ENCODE data around the gene AFAP1.

AFAP1 gene, protein sequence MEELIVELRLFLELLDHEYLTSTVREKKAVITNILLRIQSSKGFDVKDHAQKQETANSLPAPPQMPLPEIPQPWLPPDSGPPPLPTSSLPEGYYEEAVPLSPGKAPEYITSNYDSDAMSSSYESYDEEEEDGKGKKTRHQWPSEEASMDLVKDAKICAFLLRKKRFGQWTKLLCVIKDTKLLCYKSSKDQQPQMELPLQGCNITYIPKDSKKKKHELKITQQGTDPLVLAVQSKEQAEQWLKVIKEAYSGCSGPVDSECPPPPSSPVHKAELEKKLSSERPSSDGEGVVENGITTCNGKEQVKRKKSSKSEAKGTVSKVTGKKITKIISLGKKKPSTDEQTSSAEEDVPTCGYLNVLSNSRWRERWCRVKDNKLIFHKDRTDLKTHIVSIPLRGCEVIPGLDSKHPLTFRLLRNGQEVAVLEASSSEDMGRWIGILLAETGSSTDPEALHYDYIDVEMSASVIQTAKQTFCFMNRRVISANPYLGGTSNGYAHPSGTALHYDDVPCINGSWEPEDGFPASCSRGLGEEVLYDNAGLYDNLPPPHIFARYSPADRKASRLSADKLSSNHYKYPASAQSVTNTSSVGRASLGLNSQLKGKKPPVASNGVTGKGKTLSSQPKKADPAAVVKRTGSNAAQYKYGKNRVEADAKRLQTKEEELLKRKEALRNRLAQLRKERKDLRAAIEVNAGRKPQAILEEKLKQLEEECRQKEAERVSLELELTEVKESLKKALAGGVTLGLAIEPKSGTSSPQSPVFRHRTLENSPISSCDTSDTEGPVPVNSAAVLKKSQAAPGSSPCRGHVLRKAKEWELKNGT

DNA sequence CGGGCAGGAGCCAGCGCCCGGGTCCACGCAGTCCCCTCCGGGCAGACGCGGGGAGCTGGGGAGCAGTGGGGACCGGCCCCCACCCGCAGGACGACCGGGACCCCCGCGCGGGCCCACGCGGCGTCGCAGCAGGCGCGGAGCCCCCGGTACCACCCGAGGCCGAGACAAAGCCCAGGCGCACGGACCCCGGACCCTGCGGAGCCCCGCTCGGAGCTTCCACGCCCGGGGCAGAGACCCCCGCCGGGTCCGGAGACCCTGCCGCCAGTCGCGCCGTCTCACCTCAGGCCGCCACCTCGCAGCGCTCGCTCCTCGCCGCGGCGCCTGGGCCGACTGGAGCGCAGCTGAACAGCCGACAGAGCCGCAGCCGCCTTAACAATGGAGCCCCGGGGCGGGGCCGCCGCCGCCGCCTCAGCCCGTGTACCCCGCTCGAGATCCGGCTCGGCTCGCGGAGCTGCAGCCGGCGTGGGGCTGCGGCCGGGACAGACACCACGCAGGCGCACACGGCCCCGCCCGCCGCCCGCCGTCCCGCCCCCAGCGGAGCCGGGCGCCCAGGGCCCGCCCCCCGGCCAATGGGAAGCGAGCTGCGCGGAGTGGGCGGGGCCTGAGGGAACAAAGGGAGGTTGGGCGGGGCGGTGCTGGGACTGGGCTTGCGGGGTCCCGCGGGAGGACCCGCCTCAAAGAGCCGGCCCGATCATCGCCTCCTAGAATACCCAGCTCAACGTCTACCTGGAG is at the start of gene AFAP1:
AFAP1 (minus strand) TSS at position 485 of the 732 bp plus-strand sequence. CDS start 67,783 bp downstream, outside the sequence.
- peak; percentile 87 for DNase-seq (ENCODE audit: low read depth)

DNA sequence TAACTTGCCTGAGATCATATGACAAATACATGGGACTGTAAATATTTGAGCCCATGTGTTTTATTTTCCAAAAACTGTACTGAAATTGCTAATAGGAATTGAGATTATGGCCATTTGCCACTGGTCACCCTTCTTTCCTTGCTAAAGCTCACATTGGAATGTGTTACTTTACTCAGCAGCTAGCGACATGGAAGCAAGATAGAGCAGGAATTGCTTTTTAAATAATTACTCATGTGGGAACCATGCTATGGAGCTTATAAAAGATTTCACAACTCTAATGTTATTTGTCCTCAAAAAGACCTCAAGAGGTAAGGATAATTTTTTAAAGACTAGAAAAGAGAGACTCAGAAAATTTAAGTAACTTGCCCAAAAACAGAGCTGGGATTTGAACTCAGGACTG is 48.8 kb upstream of the AFAP1 start:
- DNase-seq (ENCODE audit: low read depth), result peak; percentile 49

DNA sequence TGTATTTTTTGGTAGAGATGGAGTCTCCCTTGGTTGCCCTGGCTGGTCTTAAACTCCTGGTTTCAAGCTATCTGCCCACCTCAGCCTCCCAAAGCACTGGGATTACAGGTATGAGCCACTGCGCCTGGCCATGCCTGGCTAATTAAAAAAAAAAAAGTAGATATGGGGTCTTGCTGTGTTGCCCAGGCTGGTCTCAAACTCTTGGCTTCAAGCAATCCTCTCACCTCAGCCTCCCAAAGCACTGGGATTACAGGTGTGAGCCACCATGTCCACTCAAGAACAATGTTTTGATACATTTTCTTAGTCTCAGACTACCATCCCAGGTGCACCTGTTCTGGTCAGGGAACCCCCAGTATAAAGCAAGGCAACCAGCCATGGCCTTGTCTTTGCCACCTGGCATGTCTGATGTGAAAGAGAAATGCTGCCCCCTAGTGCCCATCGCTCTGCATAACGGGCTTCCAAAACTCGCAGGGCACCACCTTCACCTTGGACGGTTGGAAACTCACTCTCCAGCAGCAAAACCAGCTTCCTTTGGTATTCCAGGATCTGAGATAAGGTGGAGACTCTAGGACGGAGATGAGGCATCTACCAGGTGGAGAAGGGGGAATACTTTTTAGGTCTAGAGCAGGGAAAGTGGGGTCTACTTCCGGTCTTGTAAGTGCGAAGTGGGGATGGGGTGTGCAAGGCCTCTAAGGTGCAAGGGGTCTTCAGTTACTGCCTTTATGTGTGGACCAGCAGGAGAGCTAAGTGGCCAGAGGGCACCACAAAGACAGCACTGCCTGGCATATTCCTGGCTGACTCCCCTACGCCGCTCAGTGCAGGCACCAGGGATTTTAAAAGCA is 47.7 kb upstream of the AFAP1 start:
- DNase-seq (ENCODE audit: low read depth), result peak; percentile 79

DNA sequence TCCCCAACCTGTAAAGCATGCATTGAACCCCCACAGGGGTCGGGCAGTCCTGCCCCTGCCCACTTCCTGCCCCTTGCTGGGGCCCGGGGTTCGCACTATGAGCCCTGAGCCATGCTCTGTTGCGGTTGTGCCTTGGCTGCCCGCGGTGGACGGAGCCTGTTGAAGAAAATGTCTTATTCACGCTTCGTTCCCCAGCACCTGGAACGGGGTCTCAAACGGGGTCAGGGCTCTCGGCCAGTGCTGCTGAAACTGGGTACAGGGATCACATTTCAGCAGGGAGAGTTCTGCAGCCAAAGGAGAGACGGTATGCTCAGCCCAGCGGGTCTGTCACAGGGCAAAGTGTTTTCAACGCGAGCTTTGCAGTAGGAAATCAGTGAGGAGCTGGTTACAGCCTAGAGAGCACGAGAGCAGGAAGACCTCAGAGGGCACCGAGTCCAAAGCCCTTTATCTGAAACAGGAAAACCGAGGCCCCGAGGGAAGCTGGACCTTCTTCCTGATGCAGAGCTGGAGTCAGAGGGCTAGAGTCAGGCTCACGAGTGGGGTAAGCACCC is 46.3 kb upstream of the AFAP1 start:
- no peak for DNase-seq (ENCODE audit: low read depth)

DNA sequence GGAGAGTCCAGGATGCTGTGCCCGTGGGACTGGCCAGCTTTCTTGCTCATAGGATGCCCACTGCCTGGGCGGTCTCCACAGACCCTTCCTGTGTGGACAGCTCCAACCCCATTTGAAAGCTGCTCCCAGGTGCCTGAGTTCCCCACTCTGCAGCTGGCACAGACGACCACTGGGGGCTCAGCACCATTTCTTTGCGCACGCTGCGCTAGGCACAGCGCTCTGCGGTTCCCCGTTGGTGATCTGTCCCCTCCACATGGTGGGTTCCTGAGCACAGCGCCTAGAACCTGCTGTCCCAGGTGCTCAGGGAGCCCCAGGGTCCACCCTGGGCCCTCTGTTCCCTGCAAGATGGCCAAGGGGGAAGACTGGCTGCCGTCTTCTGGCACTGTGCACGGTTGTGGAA is 45.4 kb upstream of the AFAP1 start:
- DNase-seq (ENCODE audit: low read depth), result no peak

DNA sequence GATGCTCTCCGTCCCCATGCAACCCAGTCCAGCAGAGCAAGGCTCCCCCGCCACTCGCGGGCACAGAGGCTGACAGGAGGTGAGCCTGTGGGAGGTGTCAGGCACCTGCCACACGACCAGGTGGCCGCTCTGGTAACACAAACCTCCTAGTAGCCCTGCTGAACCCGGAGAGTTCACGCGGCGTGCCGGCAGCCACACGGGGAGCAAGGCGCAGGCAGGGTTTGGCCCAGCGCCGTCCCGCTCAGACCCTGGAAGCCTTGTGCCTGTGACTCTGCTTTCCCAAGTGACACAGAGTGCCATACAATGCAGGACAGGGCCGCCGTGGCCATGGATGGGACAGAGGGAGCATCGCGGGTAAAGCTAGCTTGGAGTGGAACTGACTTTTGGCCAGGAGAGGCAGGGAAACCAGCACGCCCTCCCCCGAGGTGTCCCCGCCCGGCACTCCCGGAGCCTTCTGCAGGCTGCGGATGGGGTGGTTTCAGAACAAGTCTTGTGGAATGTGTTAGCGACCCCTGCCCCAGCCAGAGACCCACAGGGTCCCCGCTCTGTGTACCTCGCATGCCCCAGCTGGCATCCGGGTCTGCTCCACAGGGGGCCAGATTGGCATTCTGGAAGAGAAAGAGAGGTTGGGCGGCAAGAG is 44.7 kb upstream of the AFAP1 start:
- DNase-seq (ENCODE audit: low read depth), result no peak

DNA sequence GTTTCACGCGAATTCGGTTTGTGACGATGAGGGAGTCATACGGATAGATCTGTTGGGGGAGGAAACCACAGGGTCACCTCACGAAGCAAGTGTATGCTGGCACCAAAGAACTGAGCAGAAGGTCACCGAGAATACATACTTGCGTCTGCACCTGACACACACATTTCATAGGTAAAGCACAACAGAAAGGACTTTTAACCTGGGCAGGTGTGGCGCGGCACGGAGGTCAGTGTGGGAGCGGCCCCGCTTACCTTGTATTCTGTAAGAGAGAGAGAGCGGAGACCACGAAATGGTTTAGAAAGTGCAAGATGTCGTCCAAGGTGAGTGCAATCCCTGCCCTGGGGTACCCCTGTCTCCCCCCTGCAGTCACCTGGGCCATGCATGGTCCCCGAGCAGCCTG is 43.6 kb upstream of the AFAP1 start:
- no peak for DNase-seq (ENCODE audit: low read depth)

DNA sequence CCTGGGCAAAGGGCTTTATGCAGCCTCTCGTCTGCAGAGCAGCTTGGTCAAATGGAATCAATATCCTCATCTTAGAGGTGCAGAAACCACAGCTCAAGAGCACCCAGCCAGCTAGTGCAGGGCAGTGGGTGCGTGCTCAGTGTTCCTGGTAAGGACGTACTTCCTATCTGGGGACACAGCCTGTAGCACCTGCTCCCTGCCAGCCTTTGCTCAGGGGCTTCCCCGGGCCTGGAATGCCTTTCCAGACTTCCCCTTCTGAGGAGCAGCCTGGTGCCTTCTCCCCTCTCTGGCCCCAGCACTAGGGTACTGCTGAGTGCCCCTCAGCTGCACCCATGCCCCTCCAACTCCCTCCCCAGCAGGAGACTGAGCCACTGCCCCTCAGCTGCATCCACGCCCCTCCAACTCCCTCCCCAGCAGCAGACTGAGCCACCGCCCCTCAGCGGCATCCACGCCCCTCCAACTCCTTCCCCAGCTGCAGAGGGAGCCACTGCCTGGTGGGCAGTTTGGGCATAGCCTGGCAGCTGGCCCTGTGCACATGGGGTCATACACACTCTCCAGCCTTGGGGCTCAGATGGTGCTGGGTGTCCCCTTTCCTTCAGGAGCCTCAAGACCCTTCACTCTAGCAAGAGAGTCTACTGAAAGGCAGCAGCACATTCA is 42.2 kb upstream of the AFAP1 start:
- DNase-seq (ENCODE audit: low read depth), result no peak

DNA sequence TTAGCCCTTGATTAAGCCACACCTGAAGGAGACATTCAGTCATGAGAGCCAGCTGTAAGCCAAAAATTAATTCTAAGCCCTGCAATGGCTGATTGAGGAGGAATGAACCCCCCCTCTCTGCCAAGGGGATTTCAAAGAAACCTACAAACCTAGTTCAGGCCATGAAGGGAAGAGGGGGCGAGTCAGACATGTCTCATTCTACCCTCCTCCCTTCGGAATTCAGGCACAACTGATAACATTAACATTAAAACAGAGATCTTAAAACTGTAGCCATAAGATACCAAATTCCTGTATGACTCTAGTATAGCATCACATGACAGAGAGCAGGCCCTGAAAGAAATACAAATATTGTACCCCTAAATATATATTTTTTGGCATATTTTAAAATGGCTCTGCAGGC is 40.4 kb upstream of the AFAP1 start:
- DNase-seq (ENCODE audit: low read depth), result peak; percentile 46

DNA sequence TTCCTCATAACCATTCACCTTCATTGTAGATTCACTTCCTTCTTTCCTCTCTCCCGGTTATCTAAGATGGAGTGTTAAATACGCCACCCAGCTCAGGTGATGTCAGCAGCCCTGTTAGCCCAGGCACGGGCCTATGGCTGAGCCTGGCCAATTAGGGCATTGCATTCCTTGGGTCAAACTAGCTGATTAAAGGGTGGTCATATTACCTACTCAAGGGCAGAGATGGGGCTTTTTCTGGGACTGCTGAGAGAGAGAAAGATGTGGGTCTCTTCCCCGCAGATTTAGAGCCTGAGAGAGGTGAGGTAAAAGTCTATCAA is 39.9 kb upstream of the AFAP1 start:
- no peak for DNase-seq (ENCODE audit: low read depth)

DNA sequence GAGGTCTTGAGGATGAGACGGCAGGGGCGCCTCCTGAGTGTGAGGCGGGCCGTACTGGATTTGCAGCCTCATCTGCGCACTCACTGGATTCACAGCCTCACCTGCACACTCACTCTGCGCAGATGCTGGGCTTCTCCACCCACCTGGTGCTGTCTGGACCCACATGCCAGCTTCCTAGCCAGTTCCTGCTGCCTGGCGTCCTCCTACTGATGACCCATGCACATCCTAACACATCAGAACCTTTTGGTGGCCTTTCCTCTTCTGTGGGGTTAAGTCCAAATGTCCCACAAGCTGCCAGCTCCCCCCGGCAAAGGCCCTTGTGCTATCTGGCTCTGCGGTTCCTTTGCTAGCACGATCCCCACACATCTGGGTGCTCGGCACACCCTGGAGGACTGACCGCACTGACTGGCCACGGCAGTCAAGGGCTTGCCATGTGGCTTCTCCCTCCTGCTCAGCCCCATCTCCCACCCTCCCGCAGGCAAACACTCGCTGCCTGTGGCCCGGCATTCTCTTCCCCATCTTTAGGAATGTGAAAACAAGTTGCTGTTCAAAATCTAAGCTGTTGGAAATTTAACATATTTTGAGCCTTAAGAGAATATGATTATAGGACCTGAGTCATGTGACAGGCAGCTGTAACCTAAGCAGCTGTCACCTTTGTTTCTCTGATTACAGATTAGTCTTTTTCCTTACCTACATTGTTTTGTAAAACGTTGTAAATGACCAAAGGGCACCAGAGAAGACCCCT is 39.4 kb upstream of the AFAP1 start:
- no peak for DNase-seq (ENCODE audit: low read depth)

DNA sequence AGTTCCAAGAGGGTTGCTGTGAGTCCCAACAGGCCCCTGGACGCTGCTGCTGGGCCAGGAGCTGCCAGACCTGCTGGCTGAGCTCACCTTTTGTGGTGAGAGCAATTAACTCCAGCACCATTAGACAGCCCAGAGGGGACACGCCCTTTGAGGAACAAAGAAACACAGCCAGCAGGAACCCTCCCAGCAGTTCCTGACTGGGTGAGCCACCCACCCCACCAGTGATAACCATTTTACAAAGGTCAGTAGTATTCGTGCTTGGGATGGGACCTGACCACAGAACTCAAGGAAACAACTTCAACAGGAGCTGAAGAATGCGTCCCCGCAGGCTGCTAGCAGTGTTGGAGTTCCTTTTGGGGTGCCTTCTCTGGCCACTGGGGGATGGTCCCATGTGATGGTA is 38.8 kb upstream of the AFAP1 start:
- no peak for DNase-seq (ENCODE audit: low read depth)

DNA sequence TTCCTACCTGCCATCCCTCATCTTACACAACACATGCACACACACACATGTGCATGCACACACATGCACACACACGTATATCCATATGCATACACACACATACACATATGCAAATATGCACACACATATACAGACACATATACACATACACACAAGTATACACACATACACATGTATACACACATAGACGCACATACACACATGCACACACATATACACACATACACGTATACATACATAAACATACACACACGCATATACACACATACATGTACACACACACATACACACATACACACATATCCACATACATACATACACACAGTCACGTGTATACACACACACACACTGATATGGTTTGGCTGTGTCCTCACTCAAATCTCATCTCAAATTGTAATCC is 37.0 kb upstream of the AFAP1 start:
- no peak for DNase-seq (ENCODE audit: low read depth)

DNA sequence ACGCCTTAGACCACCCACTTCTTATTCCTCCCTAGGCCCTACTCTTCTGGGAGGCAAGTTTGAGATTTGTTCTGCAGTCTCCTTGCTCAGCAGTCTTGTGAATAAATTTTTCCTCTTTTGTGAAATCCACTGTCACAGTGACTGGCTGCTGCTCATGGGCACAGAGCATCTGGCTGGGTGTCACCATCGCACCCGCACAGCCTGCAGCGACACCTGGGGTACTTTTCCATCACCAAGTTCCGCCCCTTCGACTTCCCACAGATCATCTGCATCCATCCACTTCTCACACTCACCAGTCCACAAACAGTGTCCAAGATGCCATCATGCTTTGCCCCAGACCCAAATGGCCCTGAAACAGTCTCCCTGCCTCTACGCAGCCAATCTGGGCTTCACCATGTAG is 36.4 kb upstream of the AFAP1 start:
- no peak for DNase-seq (ENCODE audit: low read depth)

DNA sequence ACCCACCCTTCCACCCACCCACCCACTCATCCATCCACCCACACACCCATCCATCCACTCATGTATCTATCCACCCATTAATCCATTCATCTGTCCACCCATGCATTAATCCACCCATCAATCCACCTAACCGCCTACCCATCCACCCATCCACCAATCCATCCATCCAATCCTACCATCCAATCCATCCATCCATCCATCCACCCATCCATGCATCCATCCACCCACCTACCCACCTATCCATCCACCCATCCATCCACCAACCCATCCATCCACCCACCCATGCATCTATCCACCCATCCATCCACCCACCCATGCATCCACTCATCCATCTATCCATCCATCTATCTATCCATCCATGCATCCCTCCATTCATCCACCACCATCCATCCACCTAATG is 34.8 kb upstream of the AFAP1 start:
- no peak for DNase-seq (ENCODE audit: low read depth)

DNA sequence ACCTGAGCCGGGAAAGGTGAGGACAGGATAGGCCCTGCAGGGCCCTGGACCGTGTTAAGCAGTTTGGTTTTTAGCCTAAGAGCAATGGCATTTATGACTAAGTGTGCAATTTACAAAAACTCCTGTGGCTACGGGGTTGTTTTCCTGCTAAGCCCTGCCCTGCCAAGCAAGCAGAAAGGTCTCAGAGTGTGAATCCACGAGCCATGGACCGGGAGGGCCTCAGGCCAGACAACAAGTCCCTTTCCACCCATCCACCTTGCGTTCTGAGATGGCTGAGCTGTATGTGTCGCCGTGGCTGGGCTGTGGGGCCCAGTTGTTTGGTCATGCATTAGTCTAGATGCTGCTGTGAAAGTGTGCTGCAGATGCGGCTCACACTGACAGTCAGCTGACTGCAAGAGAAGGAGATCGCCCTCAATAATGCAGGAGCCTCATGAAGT is 33.9 kb upstream of the AFAP1 start:
- DNase-seq (ENCODE audit: low read depth), result peak; percentile 83

DNA sequence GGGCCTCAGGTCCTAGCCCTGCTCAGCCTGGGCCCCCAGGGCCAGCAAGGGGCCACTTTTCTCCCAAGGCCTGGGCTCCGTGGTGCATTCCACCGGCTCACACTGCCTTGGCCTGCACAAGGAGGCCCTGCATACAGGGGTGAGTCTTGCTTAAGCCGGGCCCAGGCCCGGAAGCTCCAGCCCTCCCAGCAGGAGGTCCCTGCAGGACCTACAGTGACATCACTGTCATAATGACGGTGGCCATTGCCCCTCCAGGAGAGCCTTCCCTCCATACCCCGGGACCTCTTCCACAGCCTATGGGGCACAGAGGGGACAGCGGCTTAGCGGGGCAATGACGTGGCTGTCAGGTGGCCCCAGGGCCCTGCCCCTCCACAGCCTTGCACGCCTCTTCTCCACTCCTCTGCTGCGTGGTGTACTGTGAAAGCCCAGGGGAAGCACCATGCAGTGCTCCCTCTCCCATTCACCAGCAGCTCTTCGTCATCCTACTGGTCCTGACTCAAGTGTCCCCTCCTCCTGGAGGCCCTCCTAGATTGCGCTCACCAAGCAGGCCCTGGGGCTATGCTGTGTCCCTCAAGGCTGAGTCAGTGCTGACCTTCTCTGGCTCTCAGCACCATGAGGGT is 32.3 kb upstream of the AFAP1 start:
- peak; percentile 78 for DNase-seq (ENCODE audit: low read depth)

DNA sequence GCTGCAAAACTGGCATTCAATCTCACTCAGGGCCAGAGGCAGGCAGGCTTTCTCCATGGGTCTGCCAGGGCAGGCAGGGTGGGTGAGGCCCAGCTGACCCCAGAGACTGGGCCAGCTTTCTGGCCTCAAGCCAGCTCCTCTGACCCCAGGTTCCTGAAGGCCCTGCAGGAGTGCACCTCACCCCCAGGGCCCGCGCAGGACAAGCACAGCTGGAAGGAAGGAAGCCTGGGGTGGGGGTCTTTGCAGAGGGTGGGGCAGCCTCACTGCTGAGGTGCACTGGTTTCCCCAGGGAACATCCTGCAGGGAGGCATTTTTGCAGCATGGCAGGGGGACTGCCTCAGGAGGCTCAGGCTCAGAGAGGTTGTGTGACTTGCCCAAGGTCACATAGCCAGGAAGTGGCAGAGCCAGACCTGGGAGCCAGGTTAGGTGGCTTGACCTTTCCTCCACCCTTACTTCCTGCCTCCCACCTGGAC is 31.5 kb upstream of the AFAP1 start:
- no peak for DNase-seq (ENCODE audit: low read depth)

DNA sequence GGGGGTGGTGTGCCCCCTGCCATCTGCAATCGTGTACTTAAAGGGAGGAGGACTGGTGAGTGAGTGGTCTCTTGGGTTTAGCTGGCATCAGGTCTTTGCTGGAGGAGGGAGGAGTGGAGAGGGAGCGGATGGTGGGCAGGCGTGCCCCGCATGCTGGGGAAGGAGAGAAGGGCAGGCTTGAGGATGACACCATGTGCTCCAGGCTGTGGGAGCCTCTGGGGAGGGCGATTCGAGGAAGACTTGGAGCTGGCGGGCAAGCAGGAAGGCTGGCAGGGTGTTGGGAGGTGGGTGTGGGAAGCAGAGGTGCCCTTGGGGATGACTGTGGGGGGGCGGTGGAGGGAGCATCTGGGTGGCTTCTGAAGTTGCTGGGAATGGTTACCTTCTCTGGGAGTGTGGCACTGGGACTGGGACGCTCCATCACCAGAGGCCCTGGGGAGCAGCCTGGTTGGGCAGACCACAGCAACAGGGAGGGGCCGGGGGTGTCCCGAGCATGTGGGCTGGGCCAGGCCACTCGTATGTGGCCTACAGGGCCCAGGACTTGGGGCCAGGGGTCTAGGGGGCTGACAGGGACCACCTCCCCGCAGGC is 30.8 kb upstream of the AFAP1 start:
- DNase-seq (ENCODE audit: low read depth), result no peak
